GM18499 (cell line): Measurements from ENCODE around the gene PRR20D.
"Not testable (repeated sequence)": the region's sequence is repeated elsewhere in the genome, so short reads cannot be mapped to it uniquely, and the experiment has no call there.

Source experiments
- ATAC-seq: cut with Tn5 transposase; IDR thresholded peaks from one replicate; pipeline ENCODE4 v1.9.1; 2021; ENCODE audit warnings: moderate number of reproducible peaks; ENCODE audit not compliant: insufficient read depth, unreplicated experiment

The PRR20D gene

DNA sequence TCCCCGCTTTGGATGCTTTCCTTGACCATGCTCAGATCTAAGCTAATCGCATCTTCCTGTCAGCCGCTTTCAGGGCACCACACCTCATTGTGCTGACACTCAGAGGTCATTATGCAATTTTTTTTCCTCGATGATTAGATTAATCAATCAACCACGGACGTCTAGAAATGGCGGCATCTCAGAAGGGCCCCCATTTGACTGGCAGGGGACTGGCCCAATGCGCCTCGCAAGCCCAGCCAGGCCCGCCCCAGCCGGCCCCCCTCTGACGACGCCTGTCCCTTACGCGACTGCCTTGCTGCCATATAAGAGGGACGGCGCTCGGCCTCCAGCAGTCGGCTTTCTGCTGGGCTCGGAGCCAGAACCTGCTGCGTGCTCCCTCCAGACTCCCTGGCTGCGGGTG is at the start of gene PRR20D:
PRR20D (plus strand) TSS at position 301 of the 400 bp plus-strand sequence. CDS start 387 bp downstream, outside the sequence.
- ATAC-seq = not testable (repeated sequence)

- no peak for ATAC-seq
These were observed 45.5 kb upstream of the PRR20D start for GRCh38 chr13:57114945-57115344.

- ATAC-seq = no peak
These were observed 36.8 kb upstream of the PRR20D start for GRCh38 chr13:57123681-57124080.

- no peak for ATAC-seq
These were observed 31.5 kb upstream of the PRR20D start for GRCh38 chr13:57128909-57129308.

GRCh38 chr13:57136093-57136492 is 24.3 kb upstream of the PRR20D start:
- no peak for ATAC-seq

- ATAC-seq = no peak
These were observed 22.8 kb upstream of the PRR20D start for GRCh38 chr13:57137585-57137984.

GRCh38 chr13:57138988-57139387 is 21.4 kb upstream of the PRR20D start:
- ATAC-seq = no peak

DNA sequence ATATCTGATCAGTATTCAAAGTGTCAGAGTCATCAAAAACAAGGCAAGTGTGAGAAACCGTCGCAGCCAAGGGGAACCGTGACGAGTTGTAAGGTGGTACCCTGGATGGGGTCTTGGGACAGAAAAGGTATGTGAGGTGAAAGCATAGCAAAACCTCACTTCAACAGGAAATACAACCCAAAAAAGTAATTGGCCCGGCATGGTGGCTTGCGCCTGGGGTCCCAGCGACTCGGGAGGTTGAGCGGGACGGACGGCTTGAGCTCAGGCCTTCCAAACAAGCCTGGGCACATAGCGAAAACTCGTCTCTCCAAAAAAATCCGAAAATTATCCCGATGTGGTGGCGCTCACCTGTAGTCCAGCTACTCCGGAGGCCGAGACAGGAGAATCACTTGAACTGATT is 20.7 kb upstream of the PRR20D start:
- not testable (repeated sequence) for ATAC-seq

DNA sequence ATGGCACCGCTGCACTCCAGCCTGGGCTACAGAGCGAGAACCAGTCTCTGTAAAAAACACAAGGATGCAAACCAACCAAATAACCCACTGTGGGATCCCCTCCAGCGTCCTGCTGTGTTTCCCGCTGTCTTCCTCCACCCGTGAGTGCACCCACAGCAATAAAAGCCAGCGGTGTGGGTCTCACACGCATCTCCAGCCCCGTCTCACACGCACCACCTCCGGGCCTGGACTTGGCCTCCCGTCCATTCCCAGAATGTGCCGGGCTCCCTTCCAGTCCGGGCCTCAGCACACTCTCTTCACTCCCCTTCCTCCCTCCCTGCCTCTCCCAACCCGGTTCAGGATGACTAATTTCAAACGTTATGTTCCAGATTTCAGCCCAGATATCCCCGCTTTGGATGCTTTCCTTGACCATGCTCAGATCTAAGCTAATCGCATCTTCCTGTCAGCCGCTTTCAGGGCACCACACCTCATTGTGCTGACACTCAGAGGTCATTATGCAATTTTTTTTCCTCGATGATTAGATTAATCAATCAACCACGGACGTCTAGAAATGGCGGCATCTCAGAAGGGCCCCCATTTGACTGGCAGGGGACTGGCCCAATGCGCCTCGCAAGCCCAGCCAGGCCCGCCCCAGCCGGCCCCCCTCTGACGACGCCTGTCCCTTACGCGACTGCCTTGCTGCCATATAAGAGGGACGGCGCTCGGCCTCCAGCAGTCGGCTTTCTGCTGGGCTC is 20.0 kb upstream of the PRR20D start, which contains the start of gene PRR20A:
PRR20A (plus strand) TSS at position 684 of the 734 bp plus-strand sequence. CDS start 387 bp downstream, outside the sequence.
- ATAC-seq = not testable (repeated sequence)

DNA sequence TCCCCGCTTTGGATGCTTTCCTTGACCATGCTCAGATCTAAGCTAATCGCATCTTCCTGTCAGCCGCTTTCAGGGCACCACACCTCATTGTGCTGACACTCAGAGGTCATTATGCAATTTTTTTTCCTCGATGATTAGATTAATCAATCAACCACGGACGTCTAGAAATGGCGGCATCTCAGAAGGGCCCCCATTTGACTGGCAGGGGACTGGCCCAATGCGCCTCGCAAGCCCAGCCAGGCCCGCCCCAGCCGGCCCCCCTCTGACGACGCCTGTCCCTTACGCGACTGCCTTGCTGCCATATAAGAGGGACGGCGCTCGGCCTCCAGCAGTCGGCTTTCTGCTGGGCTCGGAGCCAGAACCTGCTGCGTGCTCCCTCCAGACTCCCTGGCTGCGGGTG is 13.2 kb upstream of the PRR20D start, which contains the start of gene PRR20B:
PRR20B (plus strand) TSS at position 301 of the 400 bp plus-strand sequence. CDS start 387 bp downstream, outside the sequence.
- ATAC-seq = not testable (repeated sequence)

DNA sequence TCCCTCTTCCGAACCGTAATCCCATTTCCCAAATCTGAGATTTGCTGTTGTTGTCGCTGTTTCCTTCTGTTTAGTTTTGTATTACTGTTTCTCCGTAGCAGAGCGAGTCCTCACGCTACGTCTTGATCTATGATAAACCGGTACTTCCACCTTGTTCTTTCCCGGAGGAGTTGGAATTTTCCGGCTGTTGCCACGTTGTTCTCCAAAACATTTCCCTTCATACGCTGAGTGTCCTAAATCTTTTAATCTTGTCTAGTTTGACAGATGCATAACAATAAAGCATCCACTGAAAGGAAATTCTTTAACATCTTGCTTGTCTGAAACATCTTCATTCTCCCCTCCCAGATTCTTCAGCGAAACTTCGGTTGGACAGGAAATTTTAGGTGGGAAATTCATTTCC is 12.3 kb upstream of the PRR20D start:
- ATAC-seq = not testable (repeated sequence)

GRCh38 chr13:57153761-57154160 is 6.7 kb upstream of the PRR20D start, which contains the start of gene PRR20C:
TSS of gene PRR20C (plus strand) at chr13:57154061. CDS start at chr13:57154448, 387 bp downstream.
- ATAC-seq = not testable (repeated sequence)

- ATAC-seq = not testable (repeated sequence)
These were observed 6.5 kb downstream of the PRR20D start, which contains the start of gene PRR20E for GRCh38 chr13:57166897-57167296. TSS of gene PRR20E (plus strand) at chr13:57167197. CDS start at chr13:57167584, 387 bp downstream.

- ATAC-seq = no peak
These were observed 31.2 kb downstream of the PRR20D start for GRCh38 chr13:57191667-57192066.

GRCh38 chr13:57212989-57213388 is 52.6 kb downstream of the PRR20D start:
- ATAC-seq = no peak
